Cerebellar nuclear complex (tissue), 1 donor: Measurements from ENCODE around the gene APH1B.
"Not testable (repeated sequence)": the region's sequence is repeated elsewhere in the genome, so short reads cannot be mapped to it uniquely, and the experiment has no call there.

Experiments
- DNase-seq, 2 experiments: peaks; one replicate each; lab custom pipeline; 2025; lab: John Stamatoyannopoulos, UW

The APH1B gene

GRCh38 chr15:63296195-63296594 lies 18.8 kb downstream of the APH1B start:
- DNase-seq = no peak

GRCh38 chr15:63299943-63300575 lies 22.7 kb downstream of the APH1B start:
- DNase-seq = no peak

DNA sequence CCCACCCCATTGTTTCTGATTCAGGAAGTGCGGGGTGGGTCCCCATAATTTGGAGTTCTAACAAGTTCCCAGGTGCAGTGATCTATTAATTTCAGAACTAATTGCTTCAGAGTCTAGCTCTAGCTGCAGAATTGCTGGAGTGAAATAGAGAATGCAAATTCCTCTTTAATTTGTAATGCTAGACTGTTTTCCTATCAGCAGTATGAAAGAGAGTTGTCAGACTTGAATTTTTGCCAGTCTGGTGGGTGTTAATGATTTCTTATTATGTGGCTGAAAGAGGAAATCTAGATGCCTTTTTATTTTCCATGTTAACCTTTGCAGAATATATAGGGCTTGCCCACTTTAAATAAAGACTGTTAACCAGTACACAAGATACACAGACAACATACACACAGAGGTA lies 23.7 kb downstream of the APH1B start:
- no peak for DNase-seq

DNA sequence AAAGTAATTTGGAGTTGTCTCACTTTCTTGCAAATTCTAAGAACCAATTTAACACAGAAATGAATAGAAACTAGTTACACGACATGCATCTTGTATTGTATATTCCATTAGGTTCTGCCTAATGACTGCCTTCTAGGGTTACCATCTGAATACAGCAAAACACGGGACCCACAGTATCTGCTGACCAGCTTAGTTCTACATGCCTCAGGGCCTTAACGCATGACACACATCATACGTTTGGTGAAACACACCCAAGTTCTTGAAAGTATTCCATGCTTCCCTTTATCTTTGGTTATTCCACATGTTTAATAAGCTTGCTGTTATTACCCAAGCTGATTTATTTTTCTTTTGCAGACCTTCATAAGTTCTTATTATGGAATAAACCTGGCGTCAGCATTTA lies 27.9 kb downstream of the APH1B start:
- no peak for DNase-seq

- DNase-seq = no peak
Observed at GRCh38 chr15:63306492-63307073, 29.2 kb downstream of the APH1B start.

DNA sequence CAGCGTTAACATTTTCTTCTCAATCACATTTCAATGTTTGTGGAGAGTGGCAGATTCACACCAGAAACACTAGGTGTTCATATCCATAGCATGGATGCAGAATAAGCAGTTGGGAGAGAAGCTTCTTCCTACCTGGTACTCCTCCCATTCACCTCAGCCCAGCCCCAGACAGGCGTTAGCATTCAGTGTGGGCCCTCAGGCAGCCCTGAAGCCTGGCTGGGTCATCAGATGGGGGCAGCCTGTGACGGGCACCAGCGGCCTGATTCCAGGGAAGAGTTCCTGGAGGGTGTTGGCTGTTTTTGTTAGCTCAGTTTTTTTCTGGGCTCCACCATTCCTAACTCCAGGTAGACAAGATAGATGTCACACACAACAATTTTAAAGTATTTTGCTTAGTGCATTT lies 31.1 kb downstream of the APH1B start:
- no peak for DNase-seq

DNA sequence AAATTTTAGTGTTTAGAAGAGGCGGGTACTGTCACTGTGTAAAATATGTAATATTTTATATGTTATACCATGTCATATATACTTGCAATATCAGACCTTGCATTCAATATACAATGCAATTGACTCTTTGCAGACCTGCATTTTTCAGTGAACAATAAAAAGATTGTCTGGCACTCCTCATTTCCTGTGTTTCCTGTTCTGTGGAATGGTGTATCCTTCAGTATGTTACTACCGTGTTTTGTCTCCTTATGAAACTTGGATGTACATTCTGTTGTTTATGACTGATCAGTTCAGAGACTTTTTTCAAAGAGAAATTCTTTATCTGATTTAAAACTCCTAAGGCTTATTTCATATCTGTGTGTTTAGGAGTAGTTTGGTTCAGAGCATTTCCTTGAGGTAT lies 31.5 kb downstream of the APH1B start:
- DNase-seq = no peak

DNA sequence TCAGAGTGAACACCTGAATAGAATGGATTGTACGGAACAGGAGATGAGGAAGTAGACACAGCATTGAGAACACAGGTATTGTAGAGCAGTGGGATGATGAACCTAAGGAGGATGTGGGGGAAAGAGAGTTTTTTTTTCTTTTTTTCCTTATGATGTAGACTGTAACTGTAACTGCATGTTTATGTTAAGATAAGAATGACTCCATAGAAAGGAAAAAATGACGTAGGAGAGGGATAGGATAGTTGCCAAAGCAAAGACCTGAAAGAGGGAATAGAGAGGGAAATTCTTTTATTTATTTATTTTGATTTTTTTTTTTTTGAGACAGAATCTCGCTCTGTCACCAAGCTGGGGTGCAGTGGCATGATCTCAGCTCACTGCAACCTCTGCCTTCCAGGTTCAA lies 33.2 kb downstream of the APH1B start:
- DNase-seq = no peak

DNA sequence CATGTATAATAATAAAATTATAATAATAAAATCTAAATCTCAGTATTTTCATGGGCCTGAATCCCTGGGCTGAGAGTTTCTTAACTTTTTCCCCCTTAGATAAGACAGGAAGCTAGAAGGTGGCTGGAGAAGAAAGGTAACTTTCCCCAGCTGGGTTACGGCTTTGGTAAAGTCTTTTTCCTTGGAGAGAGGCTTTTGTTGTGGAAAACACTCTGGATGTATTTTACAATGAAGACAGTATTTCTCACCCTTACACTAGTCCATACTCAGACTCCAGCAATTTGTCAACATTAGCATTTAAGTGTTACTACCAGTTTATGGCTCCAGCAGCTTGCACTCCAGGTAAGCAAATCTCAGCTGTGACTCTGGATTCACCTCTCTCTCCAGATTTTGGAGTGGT lies 34.9 kb downstream of the APH1B start:
- no peak for DNase-seq

DNA sequence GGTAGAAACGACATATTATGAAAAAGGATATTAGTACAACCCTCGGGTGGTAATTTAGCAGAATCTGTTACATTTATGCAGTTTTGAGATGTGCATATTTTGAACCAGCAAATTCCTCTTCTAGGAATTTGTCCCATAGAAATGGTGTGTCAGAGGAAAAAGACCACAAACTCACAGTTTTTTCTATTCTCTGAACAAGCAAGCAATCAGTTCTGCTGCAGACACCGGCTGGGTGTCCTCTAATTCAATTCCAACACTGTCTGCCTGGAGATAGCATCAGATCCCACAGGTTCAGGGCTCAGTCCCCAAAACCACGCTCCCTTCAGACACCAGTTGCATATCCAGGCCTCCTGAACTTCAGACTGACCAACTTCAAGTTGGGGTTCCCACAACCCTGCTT lies 36.4 kb downstream of the APH1B start:
- no peak for DNase-seq

DNA sequence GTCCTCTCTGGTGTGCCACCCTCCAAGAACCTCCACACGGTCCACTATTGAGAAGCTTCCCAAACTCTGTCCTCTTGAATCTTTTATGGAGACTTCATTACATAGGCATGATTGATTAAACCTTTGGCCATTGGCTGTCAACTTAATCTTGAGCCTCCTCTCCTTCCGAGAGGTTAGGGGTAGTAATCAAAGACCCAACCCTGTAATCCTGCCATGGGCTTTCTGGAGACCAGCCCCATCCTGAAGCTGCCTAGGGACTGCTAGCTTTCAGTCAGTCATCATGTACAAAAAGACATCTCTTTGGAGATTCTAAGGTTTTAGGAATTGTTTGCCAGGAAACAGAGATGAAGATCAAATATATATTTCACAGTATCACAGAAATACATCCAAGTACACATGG lies 37.0 kb downstream of the APH1B start:
- no peak for DNase-seq

DNA sequence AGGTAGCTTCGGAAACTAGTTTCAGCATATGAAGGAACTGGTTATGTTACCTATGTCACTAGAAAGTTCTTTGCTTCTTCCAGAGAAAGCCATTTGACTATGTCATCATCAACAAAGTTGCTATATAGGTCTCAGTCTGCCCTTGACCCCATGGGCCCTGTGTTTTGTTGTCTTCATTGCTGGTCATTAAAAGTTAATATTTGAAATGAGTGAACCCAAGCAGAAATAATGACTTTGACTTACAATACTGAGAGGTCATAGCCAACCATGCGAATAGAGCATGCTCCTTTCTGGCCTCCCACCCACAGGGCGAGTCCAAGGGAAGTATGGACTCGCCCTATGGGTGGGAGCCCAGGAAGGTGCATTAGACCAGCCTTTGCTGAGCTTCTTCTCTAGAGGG lies 40.9 kb downstream of the APH1B start:
- DNase-seq = no peak

- DNase-seq = no peak
Observed at GRCh38 chr15:63319065-63319464, 41.7 kb downstream of the APH1B start.

- DNase-seq = not testable (repeated sequence)
Observed at GRCh38 chr15:63320446-63320845, 43.0 kb downstream of the APH1B start.

GRCh38 chr15:63320981-63321380 lies 43.6 kb downstream of the APH1B start:
- not testable (repeated sequence) for DNase-seq

DNA sequence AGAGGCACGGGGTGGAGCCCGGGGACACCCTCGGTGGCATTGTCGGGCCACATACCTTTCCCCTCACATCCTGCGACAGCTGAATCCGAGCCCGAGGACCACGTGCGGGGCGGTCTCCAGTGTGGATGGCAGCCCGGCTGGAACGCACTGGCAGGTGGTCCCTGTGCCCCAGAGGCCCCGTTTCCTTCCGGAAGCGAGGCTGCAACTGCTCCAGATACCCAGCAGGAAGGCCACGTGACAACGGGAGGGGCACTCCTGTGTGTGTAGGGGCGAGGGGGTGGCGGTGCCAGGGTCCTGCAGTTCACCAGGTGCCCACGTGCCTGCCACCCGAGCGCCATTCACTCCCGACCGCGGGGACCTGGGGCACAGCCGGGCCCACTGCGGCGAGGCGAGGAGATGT lies 44.1 kb downstream of the APH1B start:
- no peak for DNase-seq

DNA sequence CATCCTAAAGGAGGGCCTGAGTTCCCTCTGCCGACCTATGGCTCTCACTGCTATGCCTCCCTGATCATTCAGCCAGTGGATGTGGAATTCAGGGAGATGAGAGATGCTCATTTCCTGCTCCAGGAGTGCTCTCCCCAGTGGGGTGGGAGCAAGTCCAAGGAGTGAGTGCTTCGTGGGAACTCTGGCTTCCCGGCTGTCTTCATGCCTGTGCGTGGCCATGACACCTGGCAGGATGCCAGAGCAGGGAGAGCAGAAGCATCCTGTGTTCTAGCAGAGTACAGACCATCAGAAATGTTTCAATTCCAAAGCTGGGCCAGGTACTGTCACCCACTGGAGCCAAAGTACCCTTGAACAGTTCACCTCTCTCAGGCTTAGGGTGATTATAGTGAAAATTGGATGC lies 45.1 kb downstream of the APH1B start:
- no peak for DNase-seq

DNA sequence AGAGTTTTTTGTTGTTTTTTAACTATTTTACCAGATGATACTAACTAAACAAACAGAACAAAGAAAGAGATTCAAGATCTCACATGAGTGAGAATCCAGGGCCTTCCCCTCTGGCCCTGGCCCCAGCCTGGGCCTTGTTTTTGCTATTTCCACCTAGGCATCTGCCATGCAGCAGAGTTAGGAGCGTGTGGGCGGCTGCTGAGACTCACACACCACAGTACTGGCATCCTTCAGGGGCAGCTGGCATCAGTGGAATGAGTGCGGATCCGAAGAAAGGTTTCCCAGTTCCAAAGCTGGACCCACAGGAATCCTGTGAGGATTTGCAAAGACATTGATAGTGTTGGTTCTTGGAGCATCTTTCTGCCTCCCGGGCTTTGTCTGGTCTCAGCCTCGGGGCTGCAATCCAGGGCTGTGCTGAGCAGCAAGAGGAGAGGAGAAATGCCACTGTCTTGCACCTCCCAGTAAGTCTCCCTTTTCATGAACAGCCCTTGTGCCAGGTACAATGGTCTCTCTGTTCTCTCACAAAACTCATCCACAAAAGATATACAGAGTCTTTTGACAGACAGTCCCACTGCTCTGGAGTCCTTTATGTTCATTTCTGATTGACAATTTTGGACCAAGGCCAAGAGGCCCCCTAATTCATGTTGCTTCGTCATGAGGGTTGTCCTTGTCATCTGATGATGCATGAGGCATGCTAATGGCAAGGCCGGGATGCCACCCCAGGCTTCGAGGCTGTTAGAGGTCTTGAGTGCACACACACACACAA lies 46.6 kb downstream of the APH1B start:
- no peak for DNase-seq

DNA sequence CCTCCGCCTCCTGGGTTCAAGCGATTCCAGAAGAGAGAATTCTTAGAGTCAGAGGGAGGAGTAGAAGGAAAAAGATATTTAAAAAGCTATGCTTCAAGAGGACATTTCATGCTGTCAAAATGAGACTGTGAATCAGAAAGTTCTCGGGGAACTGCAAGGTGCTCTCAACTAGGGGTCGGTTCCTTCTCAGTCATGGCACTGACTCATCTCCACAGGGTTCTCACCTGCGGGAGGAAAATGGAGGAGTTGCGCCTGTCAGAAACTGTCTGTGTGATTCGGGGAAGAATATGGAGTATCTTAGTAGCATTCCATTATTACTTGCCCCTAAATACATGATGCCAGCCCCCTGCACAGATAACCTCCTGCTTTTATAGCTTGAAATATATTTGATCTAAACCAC lies 47.4 kb downstream of the APH1B start:
- no peak for DNase-seq

GRCh38 chr15:63327648-63328421 lies 50.4 kb downstream of the APH1B start:
- no peak for DNase-seq

DNA sequence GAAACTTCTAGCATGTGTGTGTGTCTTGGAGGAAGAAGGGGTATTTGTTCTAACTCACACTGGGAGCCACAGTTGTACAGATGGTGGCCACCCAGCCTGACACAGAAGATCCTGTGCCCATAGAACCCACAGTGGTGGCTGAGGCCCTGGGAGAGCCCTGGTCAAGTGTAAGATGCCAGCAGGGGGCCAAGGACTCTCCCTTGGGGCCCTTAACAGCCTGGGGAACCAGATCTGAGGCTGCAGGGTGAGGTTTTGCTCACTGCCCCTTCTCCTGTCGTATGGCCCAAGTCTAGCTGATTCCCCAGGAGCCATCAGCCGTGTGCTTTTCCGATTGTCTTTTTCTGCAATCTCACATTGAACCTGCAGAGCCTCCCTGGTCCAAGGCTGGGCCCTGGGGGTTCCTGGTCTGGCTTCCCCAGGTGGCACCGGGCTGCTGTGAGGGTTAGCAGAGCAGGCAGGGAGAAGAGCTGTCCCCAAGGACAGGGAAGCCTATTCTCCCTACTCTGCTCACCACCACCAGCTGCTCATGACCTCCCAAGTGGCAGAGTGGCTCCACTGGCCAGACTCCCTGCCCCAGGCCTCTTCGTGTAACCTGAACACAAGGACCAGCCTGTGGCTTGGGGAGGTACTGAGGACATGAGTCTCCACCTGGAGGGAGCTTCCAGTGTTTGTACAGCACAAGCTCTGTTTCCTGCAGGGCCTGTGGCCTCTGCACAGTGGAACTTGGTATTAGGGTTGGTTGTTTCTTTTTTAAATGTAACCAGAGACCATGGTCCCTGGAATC lies 52.4 kb downstream of the APH1B start:
- DNase-seq = no peak

GRCh38 chr15:63330926-63331325 lies 53.5 kb downstream of the APH1B start:
- no peak for DNase-seq
